Sigmoid colon (tissue), 7 donors: ENCODE measurements around the gene FOXI3. TPM values are rescaled to one million over a fixed set of nuclear protein-coding genes. Genes with fewer than 3 reads are reported as not detected.

Experiments used
- DNase-seq: peaks from one replicate; pipeline ENCODE4 v3.0.0-alpha.2; 2019
- H3K27ac ChIP-seq, 4 donors: fragments of 200-600 bp; sonication (generic); one replicate each; pipeline ENCODE4 v1.5.1; 2016 to 2019; ENCODE audit warnings: mild to moderate bottlenecking in 1 of 4
- H3K27me3 ChIP-seq, 3 donors: fragments of 200-600 bp; sonication (generic); one replicate each; pipeline ENCODE4 v1.5.1; 2019; ENCODE audit warnings: mild to moderate bottlenecking in 1 of 3
- H3K36me3 ChIP-seq, 4 donors: fragments of 200-600 bp; sonication (generic); one replicate each; pipeline ENCODE4 v1.5.1; 2016 to 2019
- H3K4me1 ChIP-seq, 4 donors: fragments of 200-600 bp; sonication (generic); one replicate each; pipeline ENCODE4 v1.5.1; 2017 to 2019
- H3K4me3 ChIP-seq, 4 donors: fragments of 200-600 bp; sonication (generic); one replicate each; pipeline ENCODE4 v1.5.1; 2017 to 2019; ENCODE audit warnings: mild to moderate bottlenecking in 2 of 4, moderate library complexity in 1 of 4
- H3K9me3 ChIP-seq, 4 donors: fragments of 200-600 bp in 3 of 4; sonication (generic) in 3 of 4; one replicate each; pipeline versions ENCODE4 v1.5.1 to v1.6.1; 2013 to 2019
- CTCF ChIP-seq, 4 experiments: fragments of 450-650 bp in 3 of 4; fragments of 200-600 bp in 1 of 4; IDR thresholded peaks; one replicate each; pipeline ENCODE4 v1.5.1; 2016 to 2019; ENCODE audit warnings: antibody characterized with exemption in 4 of 4, mild to moderate bottlenecking in 3 of 4, moderate library complexity in 2 of 4
- EP300 ChIP-seq, 4 donors: sonication (generic); formaldehyde crosslinking; IDR thresholded peaks; one replicate each; pipeline ENCODE4 v1.6.1; 2017; ENCODE audit warnings: antibody characterized with exemption in 4 of 4
- POLR2A ChIP-seq, 2 donors: fragments of 450-650 bp; IDR thresholded peaks; one replicate each; pipeline ENCODE4 v1.6.1; 2016; ENCODE audit warnings: antibody characterized with exemption in 2 of 2, mild to moderate bottlenecking in 2 of 2, moderate library complexity in 2 of 2
- POLR2AphosphoS5 ChIP-seq, 4 donors: sonication (generic); formaldehyde crosslinking; IDR thresholded peaks; one replicate each; pipeline ENCODE4 v1.6.1; 2017; ENCODE audit warnings: antibody characterized with exemption in 4 of 4
- WGBS, 2 donors: extraction: QIAGEN DNeasy Blood & Tissue Kit; methylation state at CpG; one replicate each; pipeline ENCODE4 v1.1.7; 2013; 5-methylcytosine and 5-hydroxymethylcytosine counted together
- intact Hi-C: fragments of 100-400 bp; cut with DNase I; formaldehyde crosslinking; loops from one replicate; pipeline ENCODE4 v1.15.1; 2023
- polyA plus RNA-seq, 3 donors: library from polyadenylated mRNA; stranded (reverse); fragments of 200-250 nt; gene quantifications; one replicate each; pipeline ENCODE4 v1.2.3, GENCODE V29; 2013
- total RNA-seq, 4 donors: library from RNA; depleted of rRNA; stranded (reverse); fragments of >200 nt; gene quantifications; one replicate each; pipeline ENCODE4 v1.1.0, GENCODE V29; 2016
- donor health status: healthy with polysubstance abuse.
- donor health status: Bipolar disorder and iron deficiency.
- donor health status: healthy.

The FOXI3 gene
- total and polyA plus RNA-seq, 7 donors = not detected

- H3K9me3 ChIP-seq = no peaks in the 10 kb centered on the region
- peaks cover 0 to 36% (median 14%) of the 10 kb centered on the region in 3 donors for H3K27me3 ChIP-seq
- H3K36me3 ChIP-seq = no peaks in the 10 kb centered on the region
- intact Hi-C loops = no loop called here
- 62 to 74% methylated on average over 4 of the region's 4 CpGs for WGBS, 2 donors
- no peak for DNase-seq
- TF ChIP-seq EP300 (IDR thresholded peaks at IDR 0.05) (no peak), POLR2AphosphoS5 (IDR thresholded peaks at IDR 0.05) (no peak), CTCF (IDR thresholded peaks at IDR 0.05) (no peak)
- no peak overlapping the region for H3K27ac ChIP-seq
- H3K4me1 ChIP-seq = no peaks in the 10 kb centered on the region
- no peak overlapping the region for H3K4me3 ChIP-seq
These were observed 9.0 kb downstream of the FOXI3 start for GRCh38 chr2:88443353-88443938.

GRCh38 chr2:88442473-88442872 is 10.0 kb downstream of the FOXI3 start:
- DNase-seq = no peak
- H3K4me1 ChIP-seq = no peaks in the 10 kb centered on the region
- no peaks in the 10 kb centered on the region for H3K9me3 ChIP-seq
- WGBS, 2 donors = 69 to 80% methylated on average over 4 of the region's 4 CpGs
- TF ChIP-seq POLR2AphosphoS5 (IDR thresholded peaks at IDR 0.05) (no peak), EP300 (IDR thresholded peaks at IDR 0.05) (no peak), POLR2A (IDR thresholded peaks at IDR 0.05) (no peak), CTCF (IDR thresholded peaks at IDR 0.05) (no peak)
- H3K36me3 ChIP-seq = no peaks in the 10 kb centered on the region
- intact Hi-C loops = no loop called here
- H3K27me3 ChIP-seq = peaks cover 0 to 31% (median 5%) of the 10 kb centered on the region in 3 donors
- no peak overlapping the region for H3K27ac ChIP-seq
- no peak overlapping the region for H3K4me3 ChIP-seq

GRCh38 chr2:88442061-88442460 is 10.4 kb downstream of the FOXI3 start:
- no peak for TF ChIP-seq POLR2A (IDR thresholded peaks at IDR 0.05)
- TF ChIP-seq EP300 (IDR thresholded peaks at IDR 0.05) = no peak
- no peak for TF ChIP-seq POLR2AphosphoS5 (IDR thresholded peaks at IDR 0.05)
- TF ChIP-seq CTCF (IDR thresholded peaks at IDR 0.05) = no peak
- Histone ChIP-seq H3K4me3 (no peak overlapping the region), H3K9me3 (no peaks in the 10 kb centered on the region), H3K36me3 (no peaks in the 10 kb centered on the region), H3K27ac (no peak overlapping the region), H3K27me3 (peaks cover 0 to 27% (median 5%) of the 10 kb centered on the region in 3 donors), H3K4me1 (no peaks in the 10 kb centered on the region)
- no peak for DNase-seq
- 77 to 81% methylated on average over 5 of the region's 5 CpGs for WGBS, 2 donors
- intact Hi-C loops = no loop called here

- WGBS, 2 donors = 72 to 79% methylated on average over 4 of the region's 4 CpGs
- no peaks in the 10 kb centered on the region for H3K4me1 ChIP-seq
These were observed 15.5 kb downstream of the FOXI3 start for GRCh38 chr2:88437010-88437409.

More at GRCh38 chr2:88437010-88437409, 15.5 kb downstream of the FOXI3 start:
- Histone ChIP-seq H3K4me3 (no peak overlapping the region), H3K27me3 (peaks cover 0 to 9% (median 0%) of the 10 kb centered on the region in 3 donors), H3K36me3 (no peaks in the 10 kb centered on the region), H3K27ac (no peak overlapping the region), H3K9me3 (no peaks in the 10 kb centered on the region)
- DNase-seq = no peak
- TF ChIP-seq EP300 (IDR thresholded peaks at IDR 0.05) (no peak), POLR2AphosphoS5 (IDR thresholded peaks at IDR 0.05) (no peak), CTCF (IDR thresholded peaks at IDR 0.05) (no peak), POLR2A (IDR thresholded peaks at IDR 0.05) (no peak)
- intact Hi-C loops = no loop called here
